ENCODE measurements around the gene ATG3. TPM values are rescaled to one million over a fixed set of nuclear protein-coding genes. Genes with fewer than 3 reads are reported as not detected.

The ATG3 gene
- total and polyA plus RNA-seq, 9 of the 15 experiments (the other 6 are each of a cell fraction or from before 2014, with no cell fraction given) = 48.7 to 107 (median 64.7) TPM

DNA sequence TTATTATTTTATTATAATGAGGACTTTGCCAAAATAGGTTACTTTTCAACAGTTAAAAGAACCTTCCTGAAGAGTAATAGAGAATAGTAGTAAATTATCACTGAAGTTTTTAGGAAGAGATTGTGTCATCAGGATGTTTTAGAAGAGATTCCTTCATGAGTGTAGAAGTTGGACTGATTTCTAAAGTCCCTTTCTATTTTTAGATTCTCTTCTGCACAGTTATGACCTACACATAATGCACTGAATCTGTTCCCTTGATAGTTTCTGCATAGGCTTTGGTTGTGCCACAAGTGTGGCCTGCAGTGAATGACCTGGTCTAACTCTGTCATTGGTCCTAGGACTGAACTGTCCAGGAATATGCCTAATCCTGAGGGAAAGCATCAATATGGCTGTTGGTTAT, 24.0 kb upstream of the ATG3 start (continued):
- no peak for TF ChIP-seq IRF2 (CRISPR knock-in tag; IDR thresholded peaks at IDR 0.05)

- POLR2A ChIA-PET = no interaction called here
- FAIRE-seq (no peak), ATAC-seq (no peak), DNase-seq (ENCODE audit: extremely low read depth in 1 of 4, low spot score in 3 of 4) (no peak)
- Histone ChIP-seq H3K27ac (ENCODE audit: extremely low read depth, low read depth, low read length) (no peak overlapping the region), H3K4me3 (no peak overlapping the region), H3K27me3 (ENCODE audit: control insufficient read depth in 2 of 2, insufficient read depth in 2 of 2, low read length in 2 of 2) (no peaks in the 10 kb centered on the region), H3K4me1 (replicated peaks in 1 of 2; ENCODE audit: control insufficient read depth in 2 of 2, insufficient read depth in 2 of 2, low read length in 2 of 2) (no peaks in the 10 kb centered on the region), H2AFZ (ENCODE audit: low read depth, low read length) (no peak overlapping the region), H3K9me1 (ENCODE audit: control insufficient read depth, insufficient read depth, low read length) (no peaks in the 10 kb centered on the region), H3K9ac (ENCODE audit: insufficient read depth in 1 of 2, low read depth in 2 of 2, low read length in 2 of 2) (no peak overlapping the region), H3K79me2 (ENCODE audit: control insufficient read depth, insufficient read depth, low read length) (no peaks in the 10 kb centered on the region), H3K4me2 (ENCODE audit: insufficient read depth, low read length) (no peak overlapping the region), H4K20me1 (replicated peaks; ENCODE audit: control insufficient read depth, insufficient read depth, low read length) (no peaks in the 10 kb centered on the region), H3K9me3 (replicated peaks; ENCODE audit: control insufficient read depth, insufficient read depth, low read depth, low read length) (no peaks in the 10 kb centered on the region), H3K36me3 (ENCODE audit: control insufficient read depth, insufficient read depth, low read length) (peaks cover 12% of the 10 kb centered on the region; the same call in 1 of the 3 replicates)
- BruUV-seq (replicated peaks) = no TSS peak
- in situ Hi-C loops (cut with MboI) (loop anchor here (25.0 kb wide), 1 partner anchor 704 kb away; no protein-coding TSS in a partner anchor), intact Hi-C loops (cut with micrococcal nuclease) (loop anchor here (5.0 to 10.0 kb wide), 3 partner anchors 152 to 409 kb away; partner anchors contain the start of gene GTPBP8)
- CTCF ChIA-PET (ENCODE audit: low intra/inter-chr PET ratio) = interaction anchor here (1.3 to 2.1 kb wide), 2 partner anchors 59 to 705 kb away, joined by 3 to 8 read pairs; no protein-coding TSS in a partner anchor
- 21% methylated on average over 3 of the region's 3 CpGs for WGBS (ENCODE audit: insufficient coverage, low coverage, missing lambda C conversion rate)
- TF ChIP-seq MAFK (IDR thresholded peaks at IDR 0.05; ENCODE audit: low read length) (peak; percentile 48; the same call in 1 of the 2 replicates), TCF7 (IDR thresholded peaks at IDR 0.05; ENCODE audit: borderline replicate concordance) (no peak), MAFF (IDR thresholded peaks at IDR 0.05; ENCODE audit: low read length) (peak; percentile 46), ZNF224 (CRISPR knock-in tag; IDR thresholded peaks at IDR 0.05) (no peak), MAFG (tag; conservative IDR thresholded peaks at IDR 0.05) (0 out of 2 replicates have a peak, but pooled peaks have one; percentile 16), ARNT (IDR thresholded peaks at IDR 0.05) (no peak), HDGF (IDR thresholded peaks at IDR 0.05) (no peak), ZBTB17 (CRISPR knock-in tag; IDR thresholded peaks at IDR 0.05) (no peak), TCFL5 (CRISPR knock-in tag; conservative IDR thresholded peaks at IDR 0.05) (no peak)
- TF ChIP-seq, protein P1, sequence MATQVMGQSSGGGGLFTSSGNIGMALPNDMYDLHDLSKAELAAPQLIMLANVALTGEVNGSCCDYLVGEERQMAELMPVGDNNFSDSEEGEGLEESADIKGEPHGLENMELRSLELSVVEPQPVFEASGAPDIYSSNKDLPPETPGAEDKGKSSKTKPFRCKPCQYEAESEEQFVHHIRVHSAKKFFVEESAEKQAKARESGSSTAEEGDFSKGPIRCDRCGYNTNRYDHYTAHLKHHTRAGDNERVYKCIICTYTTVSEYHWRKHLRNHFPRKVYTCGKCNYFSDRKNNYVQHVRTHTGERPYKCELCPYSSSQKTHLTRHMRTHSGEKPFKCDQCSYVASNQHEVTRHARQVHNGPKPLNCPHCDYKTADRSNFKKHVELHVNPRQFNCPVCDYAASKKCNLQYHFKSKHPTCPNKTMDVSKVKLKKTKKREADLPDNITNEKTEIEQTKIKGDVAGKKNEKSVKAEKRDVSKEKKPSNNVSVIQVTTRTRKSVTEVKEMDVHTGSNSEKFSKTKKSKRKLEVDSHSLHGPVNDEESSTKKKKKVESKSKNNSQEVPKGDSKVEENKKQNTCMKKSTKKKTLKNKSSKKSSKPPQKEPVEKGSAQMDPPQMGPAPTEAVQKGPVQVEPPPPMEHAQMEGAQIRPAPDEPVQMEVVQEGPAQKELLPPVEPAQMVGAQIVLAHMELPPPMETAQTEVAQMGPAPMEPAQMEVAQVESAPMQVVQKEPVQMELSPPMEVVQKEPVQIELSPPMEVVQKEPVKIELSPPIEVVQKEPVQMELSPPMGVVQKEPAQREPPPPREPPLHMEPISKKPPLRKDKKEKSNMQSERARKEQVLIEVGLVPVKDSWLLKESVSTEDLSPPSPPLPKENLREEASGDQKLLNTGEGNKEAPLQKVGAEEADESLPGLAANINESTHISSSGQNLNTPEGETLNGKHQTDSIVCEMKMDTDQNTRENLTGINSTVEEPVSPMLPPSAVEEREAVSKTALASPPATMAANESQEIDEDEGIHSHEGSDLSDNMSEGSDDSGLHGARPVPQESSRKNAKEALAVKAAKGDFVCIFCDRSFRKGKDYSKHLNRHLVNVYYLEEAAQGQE (IDR thresholded peaks at IDR 0.05; ENCODE audit: borderline replicate concordance) = no peak
- TF ChIP-seq, protein P1 (CRISPR knock-in tag; IDR thresholded peaks at IDR 0.05; ENCODE audit: low read depth) = no peak
Measured at GRCh38 chr3:112583105-112583504, 21.3 kb upstream of the ATG3 start.
